ENCODE measurements around the gene ARHGAP33. TPM values are rescaled to one million over a fixed set of nuclear protein-coding genes. Genes with fewer than 3 reads are reported as not detected.

The ARHGAP33 gene
- total RNA-seq, 3 donors from 2014 or later: 5.1 to 17.7 (median 12.8) TPM

DNA sequence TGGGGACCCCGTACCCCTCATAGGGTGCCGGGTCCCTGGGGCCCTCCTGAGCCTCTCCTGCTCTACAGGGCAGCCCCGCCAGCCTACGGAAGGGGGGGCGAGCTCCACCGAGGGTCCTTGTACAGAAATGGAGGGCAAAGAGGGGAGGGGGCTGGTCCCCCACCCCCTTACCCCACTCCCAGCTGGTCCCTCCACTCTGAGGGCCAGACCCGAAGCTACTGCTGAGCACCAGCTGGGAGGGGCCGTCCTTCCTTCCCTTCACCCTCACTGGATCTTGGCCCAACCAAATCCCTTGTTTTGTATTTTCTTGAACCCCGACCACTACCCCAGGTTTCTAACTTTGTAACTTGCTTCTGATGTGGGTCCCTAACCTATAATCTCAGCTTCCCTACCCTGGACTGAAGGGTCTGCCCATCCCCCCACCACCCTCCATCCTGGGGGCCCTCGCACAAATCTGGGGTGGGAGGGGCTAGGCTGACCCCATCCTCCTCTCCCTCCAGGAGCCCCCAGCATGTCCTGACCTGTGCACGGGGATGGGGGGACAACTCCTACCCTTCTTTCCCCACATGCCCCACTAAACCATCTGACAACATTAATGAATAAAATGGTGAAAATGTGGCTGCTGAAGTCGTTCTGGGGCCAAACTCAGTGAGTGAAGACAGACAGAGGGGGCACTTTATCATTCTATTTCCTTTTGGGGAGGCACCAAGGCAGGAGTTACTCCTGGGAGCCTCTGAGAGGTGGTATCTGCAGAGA lies 13.0 kb downstream of the ARHGAP33 start:
- DNase-seq (ENCODE audit: low spot score in 2 of 2): no peak
- intact Hi-C loops (cut with DNase I; ENCODE audit: low total_unique reads): no loop called here
- TF ChIP-seq POLR2AphosphoS5 (IDR thresholded peaks at IDR 0.05): no peak
- TF ChIP-seq, protein P1, sequence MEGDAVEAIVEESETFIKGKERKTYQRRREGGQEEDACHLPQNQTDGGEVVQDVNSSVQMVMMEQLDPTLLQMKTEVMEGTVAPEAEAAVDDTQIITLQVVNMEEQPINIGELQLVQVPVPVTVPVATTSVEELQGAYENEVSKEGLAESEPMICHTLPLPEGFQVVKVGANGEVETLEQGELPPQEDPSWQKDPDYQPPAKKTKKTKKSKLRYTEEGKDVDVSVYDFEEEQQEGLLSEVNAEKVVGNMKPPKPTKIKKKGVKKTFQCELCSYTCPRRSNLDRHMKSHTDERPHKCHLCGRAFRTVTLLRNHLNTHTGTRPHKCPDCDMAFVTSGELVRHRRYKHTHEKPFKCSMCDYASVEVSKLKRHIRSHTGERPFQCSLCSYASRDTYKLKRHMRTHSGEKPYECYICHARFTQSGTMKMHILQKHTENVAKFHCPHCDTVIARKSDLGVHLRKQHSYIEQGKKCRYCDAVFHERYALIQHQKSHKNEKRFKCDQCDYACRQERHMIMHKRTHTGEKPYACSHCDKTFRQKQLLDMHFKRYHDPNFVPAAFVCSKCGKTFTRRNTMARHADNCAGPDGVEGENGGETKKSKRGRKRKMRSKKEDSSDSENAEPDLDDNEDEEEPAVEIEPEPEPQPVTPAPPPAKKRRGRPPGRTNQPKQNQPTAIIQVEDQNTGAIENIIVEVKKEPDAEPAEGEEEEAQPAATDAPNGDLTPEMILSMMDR (IDR thresholded peaks at IDR 0.05): no peak
- TF ChIP-seq POLR2A (IDR thresholded peaks at IDR 0.05): no peak
- no peaks in the 10 kb centered on the region for H3K4me1 ChIP-seq
- no peaks in the 10 kb centered on the region for H3K9me3 ChIP-seq
- no peak overlapping the region for H3K27ac ChIP-seq
- no peaks in the 10 kb centered on the region for H3K36me3 ChIP-seq
- no peak overlapping the region for H3K4me3 ChIP-seq
- H3K27me3 ChIP-seq: no peaks in the 10 kb centered on the region

DNA sequence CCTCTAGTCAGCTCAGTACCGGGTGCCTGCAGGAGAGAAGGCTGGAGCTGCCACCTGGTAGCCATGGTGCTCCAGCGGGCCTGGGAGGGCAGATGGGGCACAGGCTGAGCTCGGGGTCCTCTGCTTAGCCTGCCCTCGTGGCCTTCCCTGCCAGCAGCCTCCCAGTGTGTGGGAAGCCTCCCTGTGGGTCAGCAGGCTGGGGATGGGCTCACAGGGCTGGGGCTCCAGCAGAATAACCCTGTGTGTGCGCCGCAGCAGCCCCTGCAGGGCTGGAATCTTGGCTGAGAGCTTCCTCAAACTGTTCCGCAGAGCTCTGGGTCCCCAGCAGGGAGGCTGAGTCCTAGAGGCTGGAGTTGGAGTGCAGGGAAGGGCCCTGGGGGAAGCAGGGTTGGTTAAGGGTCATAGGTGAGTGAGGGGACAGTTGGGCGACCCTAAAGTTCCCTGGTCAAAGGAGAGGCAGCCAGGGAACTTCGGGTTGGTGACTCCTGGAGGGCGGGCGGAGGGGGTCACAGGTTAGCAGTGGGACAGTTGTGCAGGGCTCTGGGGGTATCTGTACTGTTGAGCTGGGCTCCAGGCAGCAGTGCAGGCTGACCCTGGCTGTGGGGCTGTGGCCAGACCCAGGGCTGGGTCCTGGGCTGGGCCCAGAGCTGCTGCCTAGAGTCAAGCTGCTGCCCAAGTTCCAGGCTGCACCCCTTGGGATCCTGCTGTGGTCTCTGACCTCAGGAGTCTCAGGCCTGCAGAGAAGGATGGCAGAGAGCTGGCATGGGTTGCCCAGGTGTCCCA lies 14.0 kb downstream of the ARHGAP33 start:
- Histone ChIP-seq H3K9me3 (no peaks in the 10 kb centered on the region), H3K4me3 (no peak overlapping the region), H3K36me3 (no peaks in the 10 kb centered on the region), H3K27ac (no peak overlapping the region), H3K27me3 (no peaks in the 10 kb centered on the region), H3K4me1 (no peaks in the 10 kb centered on the region)
- intact Hi-C loops (cut with DNase I; ENCODE audit: low total_unique reads): no loop called here
- no peak for DNase-seq (ENCODE audit: low spot score in 2 of 2)
- no peak for TF ChIP-seq POLR2A (IDR thresholded peaks at IDR 0.05)
- no peak for TF ChIP-seq POLR2AphosphoS5 (IDR thresholded peaks at IDR 0.05)
- TF ChIP-seq, protein P1 (IDR thresholded peaks at IDR 0.05): no peak

DNA sequence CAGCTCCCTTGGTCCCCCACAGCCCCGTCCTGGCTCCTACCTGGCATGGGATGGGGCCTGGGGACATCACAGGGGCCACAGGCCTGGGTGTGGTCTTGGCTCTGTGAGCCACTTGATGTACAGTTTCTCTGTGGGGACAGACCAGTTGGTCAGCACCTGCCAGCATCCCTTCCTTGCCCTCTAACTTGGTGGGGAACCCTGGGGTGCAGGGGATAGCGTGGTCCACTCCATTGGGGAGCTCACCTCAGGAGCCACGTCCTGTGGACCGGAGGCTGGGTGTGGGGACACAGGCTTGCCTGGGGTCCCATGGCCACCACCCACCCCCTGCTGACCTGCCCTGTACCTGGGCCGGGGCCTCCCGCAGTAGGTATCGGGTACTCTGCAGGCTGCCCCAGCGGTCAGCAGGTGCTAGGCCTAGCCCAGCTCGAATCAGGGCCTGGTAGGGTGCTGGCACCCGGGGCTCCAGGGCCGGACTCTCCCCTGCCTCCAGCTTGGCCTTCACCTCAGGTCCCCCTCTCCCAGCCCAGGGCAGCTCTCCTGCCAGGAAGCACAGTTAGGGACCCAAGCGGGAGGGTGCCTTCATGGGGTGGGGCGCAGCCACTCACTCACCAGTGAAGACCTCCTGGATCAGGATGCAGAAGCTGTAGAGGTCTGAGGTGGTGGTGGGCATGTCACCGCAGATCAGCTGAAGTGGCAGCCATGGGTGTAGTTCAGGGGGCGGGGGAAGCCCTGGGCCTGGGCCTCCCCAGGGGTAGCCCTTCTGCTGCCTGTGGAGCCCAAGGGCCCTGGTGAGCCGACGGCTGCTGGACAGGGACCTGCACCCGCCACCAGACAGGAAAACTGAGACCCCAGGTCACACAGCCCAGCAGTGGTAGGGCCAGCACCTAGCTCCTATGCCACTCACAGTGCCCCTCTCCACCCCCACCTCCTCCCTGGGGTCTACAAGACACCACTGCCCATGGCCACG lies 14.9 kb downstream of the ARHGAP33 start:
- no peak for DNase-seq (ENCODE audit: low spot score in 2 of 2)
- H3K4me3 ChIP-seq: no peak overlapping the region
- H3K4me1 ChIP-seq: no peaks in the 10 kb centered on the region
- no peak overlapping the region for H3K27ac ChIP-seq
- H3K9me3 ChIP-seq: no peaks in the 10 kb centered on the region
- no peaks in the 10 kb centered on the region for H3K27me3 ChIP-seq
- TF ChIP-seq POLR2A (IDR thresholded peaks at IDR 0.05): no peak
- no peak for TF ChIP-seq POLR2AphosphoS5 (IDR thresholded peaks at IDR 0.05)
- H3K36me3 ChIP-seq: no peaks in the 10 kb centered on the region
- intact Hi-C loops (cut with DNase I; ENCODE audit: low total_unique reads): no loop called here

DNA sequence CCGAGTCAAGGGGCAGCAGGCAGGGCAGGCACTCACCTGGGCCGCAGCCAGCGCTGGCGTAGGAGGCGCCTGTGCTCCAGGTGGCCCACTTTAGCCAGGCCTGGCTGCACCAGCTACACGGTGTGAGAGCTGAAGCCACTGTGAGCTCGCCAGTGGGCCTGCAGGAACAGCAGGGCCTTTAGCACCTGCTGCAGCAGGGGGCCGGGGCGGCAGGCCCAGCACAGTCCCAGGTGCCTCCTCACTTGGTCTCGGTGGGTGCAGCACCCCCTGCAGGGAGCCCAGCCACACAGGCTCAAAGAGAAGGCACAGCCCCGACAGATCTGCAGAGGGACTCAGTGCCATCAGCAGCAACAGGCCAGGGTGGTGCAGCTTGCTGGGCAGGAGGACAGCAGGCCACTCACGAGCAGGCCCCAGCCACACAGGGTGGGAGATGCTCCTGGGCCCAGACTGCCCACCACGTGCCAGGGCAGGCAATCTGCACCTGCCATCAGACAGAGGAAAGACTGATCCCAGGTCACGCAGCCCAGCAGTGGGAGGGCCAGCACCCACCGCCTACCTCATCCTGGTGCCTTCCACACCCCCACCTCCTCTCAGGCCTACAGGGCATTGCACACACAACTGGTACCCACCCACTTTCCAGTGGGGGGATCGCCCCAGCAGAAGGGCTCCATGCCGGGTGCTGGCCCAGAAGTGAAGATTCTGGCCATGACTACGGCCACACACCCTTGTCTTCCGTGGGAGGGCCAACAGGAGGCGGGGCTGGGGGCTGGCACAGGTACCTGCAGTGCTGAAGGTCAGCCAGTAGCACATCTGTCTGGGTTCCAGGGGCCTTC lies 15.8 kb downstream of the ARHGAP33 start:
- Histone ChIP-seq H3K27me3 (no peaks in the 10 kb centered on the region), H3K36me3 (no peaks in the 10 kb centered on the region), H3K4me1 (no peaks in the 10 kb centered on the region), H3K9me3 (no peaks in the 10 kb centered on the region), H3K4me3 (no peak overlapping the region), H3K27ac (no peak overlapping the region)
- no peak for TF ChIP-seq POLR2AphosphoS5 (IDR thresholded peaks at IDR 0.05)
- TF ChIP-seq, protein P1 (IDR thresholded peaks at IDR 0.05): no peak
- TF ChIP-seq POLR2A (IDR thresholded peaks at IDR 0.05): no peak
- intact Hi-C loops (cut with DNase I; ENCODE audit: low total_unique reads): no loop called here
- no peak for DNase-seq (ENCODE audit: low spot score in 2 of 2)
